HepG2 (cell line): ENCODE results near the gene CHADL. TPM values are rescaled to one million over a fixed set of nuclear protein-coding genes. Genes with fewer than 3 reads are reported as not detected.
A peak's percentile ranks its signal among the peaks of the same experiment; 100 is the strongest.

Experiments used
- CEBPB ChIP-seq: IDR thresholded peaks from 2 replicates; pipeline ENCODE4 v1.6.1; 2011; ENCODE audit warnings: low read depth, low read length, improper control_type of control experiment, borderline replicate concordance
- CSRNP1 ChIP-seq: sonication (generic); formaldehyde crosslinking; IDR thresholded peaks from 2 replicates; pipeline ENCODE4 v1.8.1; 2023; ENCODE audit warnings: mild to moderate bottlenecking, missing genetic modification reagents
- FOXP4 ChIP-seq: sonication (generic); formaldehyde crosslinking; IDR thresholded peaks from 2 replicates; pipeline ENCODE4 v1.4.0; 2020; ENCODE audit warnings: missing genetic modification reagents
- GPBP1L1 ChIP-seq: sonication (generic); formaldehyde crosslinking; IDR thresholded peaks from 2 replicates; pipeline ENCODE4 v1.5.0; 2020; ENCODE audit warnings: mild to moderate bottlenecking, missing genetic modification reagents
- HNRNPH1 ChIP-seq: fragments of 200-400 bp; formaldehyde crosslinking; optimal IDR thresholded peaks from 2 replicates; pipeline ENCODE3; 2017; ENCODE audit warnings: mild to moderate bottlenecking, low read depth, low read length
- KLF12 ChIP-seq: sonication (generic); formaldehyde crosslinking; IDR thresholded peaks from 2 replicates; pipeline ENCODE4 v1.4.0; 2020; ENCODE audit warnings: missing genetic modification reagents, borderline replicate concordance
- MLLT10 ChIP-seq: sonication (generic); formaldehyde crosslinking; IDR thresholded peaks from 2 replicates; pipeline ENCODE4 v1.4.0; 2020; ENCODE audit warnings: missing genetic modification reagents
- PATZ1 ChIP-seq: sonication (generic); formaldehyde crosslinking; IDR thresholded peaks from 2 replicates; pipeline ENCODE4 v1.4.0; 2020; ENCODE audit warnings: missing genetic modification reagents
- PCBP1 ChIP-seq: fragments of 200-400 bp; formaldehyde crosslinking; IDR thresholded peaks from 2 replicates; pipeline ENCODE4 v1.6.1; 2017; ENCODE audit warnings: mild to moderate bottlenecking, low read depth, low read length, borderline replicate concordance
- PREB ChIP-seq: sonication (generic); formaldehyde crosslinking; IDR thresholded peaks from 2 replicates; pipeline ENCODE4 v1.4.0; 2020; ENCODE audit warnings: missing genetic modification reagents
- PRMT3 ChIP-seq: sonication (generic); formaldehyde crosslinking; IDR thresholded peaks from 2 replicates; pipeline ENCODE4 v1.8.1; 2022; ENCODE audit warnings: low read depth, mild to moderate bottlenecking, moderate library complexity, missing genetic modification reagents, borderline replicate concordance
- RBAK ChIP-seq: sonication (generic); formaldehyde crosslinking; IDR thresholded peaks from 2 replicates; pipeline ENCODE4 v1.5.1; 2020; ENCODE audit warnings: mild to moderate bottlenecking, missing genetic modification reagents
- RXRA ChIP-seq: sonication (generic); formaldehyde crosslinking; IDR thresholded peaks from 2 replicates; pipeline ENCODE4 v1.5.1; 2020; ENCODE audit warnings: missing genetic modification reagents
- SYNCRIP ChIP-seq: fragments of 200-400 bp; formaldehyde crosslinking; IDR thresholded peaks from 2 replicates; pipeline ENCODE4 v1.6.1; 2018; ENCODE audit warnings: mild to moderate bottlenecking, low read depth, low read length; ENCODE audit not compliant: insufficient read depth
- TERF1 ChIP-seq: sonication (generic); formaldehyde crosslinking; IDR thresholded peaks from 2 replicates; pipeline ENCODE4 v1.8.0; 2022; ENCODE audit warnings: mild to moderate bottlenecking, missing genetic modification reagents, moderate library complexity
- XRCC5 ChIP-seq: fragments of 200-400 bp; formaldehyde crosslinking; optimal IDR thresholded peaks from 2 replicates; pipeline ENCODE3; 2017; ENCODE audit warnings: mild to moderate bottlenecking, low read length
- ZC3H4 ChIP-seq: sonication (generic); formaldehyde crosslinking; IDR thresholded peaks from 2 replicates; pipeline ENCODE4 v1.4.0; 2020; ENCODE audit warnings: missing genetic modification reagents, borderline replicate concordance
- ZMYM4 ChIP-seq: sonication (generic); formaldehyde crosslinking; IDR thresholded peaks from 2 replicates; pipeline ENCODE4 v1.8.1; 2023; ENCODE audit warnings: mild to moderate bottlenecking, missing genetic modification reagents
- ZNF780A ChIP-seq: sonication (generic); formaldehyde crosslinking; IDR thresholded peaks from 2 replicates; pipeline ENCODE4 v1.8.0; 2022; ENCODE audit warnings: mild to moderate bottlenecking, missing genetic modification reagents, moderate library complexity
- ZNF879 ChIP-seq: sonication (generic); formaldehyde crosslinking; IDR thresholded peaks from 2 replicates; pipeline ENCODE4 v1.8.1; 2023; ENCODE audit warnings: missing genetic modification reagents
- polyA plus RNA-seq, 8 experiments: library from polyadenylated mRNA; depleted of rRNA in 3 of 8; stranded (reverse) in 7 of 8; unstranded in 1 of 8; fragments of >200 nt; fragmentation: Illumina TruSeq in 4 of 8; extraction: Trizol in 4 of 8; gene quantifications; 2 replicates each; pipeline versions ENCODE4 v1.2.1 to v1.2.3, GENCODE V29; 2011 to 2016; ENCODE audit warnings: low read depth in 4 of 8, missing spikeins in 1 of 8, mixed read lengths in 1 of 8; ENCODE audit not compliant: insufficient read depth in 1 of 8
- total RNA-seq, 5 experiments: library from RNA; depleted of rRNA; stranded (reverse); fragments of >200 nt; fragmentation: Illumina TruSeq; extraction: Trizol; gene quantifications; 2 replicates each; pipeline ENCODE4 v1.2.3, GENCODE V29; 2016; ENCODE audit warnings: low read depth in 1 of 5

CHADL gene
- total and polyA plus RNA-seq, 2 of the 13 experiments (the other 11 are each of a cell fraction or from before 2014, with no cell fraction given) = 2.8 to 8.1 TPM

GRCh38 chr22:41288245-41288946, 47.7 kb upstream of the CHADL start (continued):
- peak; percentile 36; the same call in 1 of the 2 replicates for TF ChIP-seq PATZ1 (CRISPR knock-in tag)
- no peak for TF ChIP-seq SYNCRIP
- TF ChIP-seq ZC3H4 (CRISPR knock-in tag) = no peak
- no peak; the same call in none of the 2 replicates for TF ChIP-seq FOXP4
- TF ChIP-seq ZNF879 (CRISPR knock-in tag) = no peak
- TF ChIP-seq RBAK (CRISPR knock-in tag) = no peak
- TF ChIP-seq GPBP1L1 = no peak
- peak; percentile 68; the same call in 1 of the 2 replicates for TF ChIP-seq RXRA
- TF ChIP-seq PRMT3 (CRISPR knock-in tag) = no peak
- TF ChIP-seq PREB (CRISPR knock-in tag) = no peak
- no peak for TF ChIP-seq CEBPB
- TF ChIP-seq TERF1 (CRISPR knock-in tag) = no peak
- TF ChIP-seq MLLT10 (CRISPR knock-in tag) = no peak
- no peak for TF ChIP-seq HNRNPH1
- TF ChIP-seq ZNF780A (CRISPR knock-in tag) = no peak
- peak; percentile 77 for TF ChIP-seq XRCC5
- TF ChIP-seq PCBP1 = no peak
- TF ChIP-seq CSRNP1 (CRISPR knock-in tag) = peak; percentile 55; the same call in 1 of the 2 replicates
- TF ChIP-seq KLF12 (CRISPR knock-in tag) = no peak
- TF ChIP-seq ZMYM4 (CRISPR knock-in tag) = no peak
